WTC11 (cell line): ENCODE measurements around the gene LNX1. TPM values are rescaled to one million over a fixed set of nuclear protein-coding genes. Genes with fewer than 3 reads are reported as not detected.

Source experiments
- ATAC-seq: fragments of 200-7000 bp; cut with Tn5 transposase; 2 replicates; pipeline ENCODE4 v1.10.0; 2021; ENCODE audit warnings: mild to moderate bottlenecking, moderate library complexity
- CTCF ChIA-PET: fragments of 300-600 bp; sonication (Branson Sonifier 250); formaldehyde crosslinking; loops from one replicate; lab custom pipeline; 2021; ENCODE audit warnings: antibody characterized with exemption; lab: Charles Lee
- POLR2A ChIA-PET: fragments of 350-600 bp; sonication (Branson Sonifier 250); formaldehyde crosslinking; loops from one replicate; lab custom pipeline; 2021; ENCODE audit warnings: antibody characterized with exemption; lab: Charles Lee
- DNase-seq: peaks from one replicate; pipeline ENCODE4 v3.0.0; 2021; ENCODE audit warnings: low spot score
- H3K27ac Mint-ChIP-seq: 2 replicates; pipeline ENCODE4 v1.8.0; 2021; ENCODE audit warnings: mixed read lengths
- H3K27me3 Mint-ChIP-seq: 2 replicates; pipeline ENCODE4 v1.8.0; 2021; ENCODE audit warnings: low read depth, mild to moderate bottlenecking, moderate library complexity, mixed read lengths
- H3K36me3 Mint-ChIP-seq: 2 replicates; pipeline ENCODE4 v1.8.0; 2021; ENCODE audit warnings: mixed read lengths
- H3K4me1 Mint-ChIP-seq: 2 replicates; pipeline ENCODE4 v1.8.0; 2022; ENCODE audit warnings: mixed read lengths
- H3K4me3 Mint-ChIP-seq: 2 replicates; pipeline ENCODE4 v1.8.0; 2021; ENCODE audit warnings: mild to moderate bottlenecking, moderate library complexity, mixed read lengths
- H3K9me3 Mint-ChIP-seq: 2 replicates; pipeline ENCODE4 v1.8.0; 2021; ENCODE audit warnings: mixed read lengths
- CDX4 ChIP-seq: fragments of 250-450 bp; sonication (Bioruptor Pico); IDR thresholded peaks from 2 replicates; pipeline ENCODE4 v1.9.0; 2021; ENCODE audit warnings: moderate library complexity, mild to moderate bottlenecking, inconsistent platforms, borderline replicate concordance
- CREB1 ChIP-seq: sonication (generic); formaldehyde crosslinking; IDR thresholded peaks from 2 replicates; pipeline ENCODE4 v1.8.0; 2023; ENCODE audit warnings: mild to moderate bottlenecking, missing genetic modification reagents
- E2F5 ChIP-seq: sonication (generic); formaldehyde crosslinking; IDR thresholded peaks from 2 replicates; pipeline ENCODE4 v1.8.1; 2022; ENCODE audit warnings: mild to moderate bottlenecking, moderate library complexity, missing genetic modification reagents
- ERG ChIP-seq: fragments of 250-450 bp; sonication (Bioruptor Pico); IDR thresholded peaks from 2 replicates; pipeline ENCODE4 v1.8.0; 2021; ENCODE audit warnings: mild to moderate bottlenecking
- GABPB1 ChIP-seq: sonication (generic); formaldehyde crosslinking; IDR thresholded peaks from 2 replicates; pipeline ENCODE4 v1.8.1; 2023; ENCODE audit warnings: mild to moderate bottlenecking, missing genetic modification reagents
- HMGA2 ChIP-seq: fragments of 250-450 bp; sonication (Bioruptor Pico); IDR thresholded peaks from 2 replicates; pipeline ENCODE4 v1.4.0; 2021; ENCODE audit warnings: mild to moderate bottlenecking, moderate library complexity
- JUN ChIP-seq: sonication (generic); formaldehyde crosslinking; IDR thresholded peaks from 2 replicates; pipeline ENCODE4 v1.8.0; 2023; ENCODE audit warnings: mild to moderate bottlenecking, missing genetic modification reagents
- MLX ChIP-seq: sonication (generic); formaldehyde crosslinking; IDR thresholded peaks from 2 replicates; pipeline ENCODE4 v1.8.1; 2023; ENCODE audit warnings: mild to moderate bottlenecking, missing genetic modification reagents, moderate library complexity
- NR2C2 ChIP-seq: sonication (generic); formaldehyde crosslinking; IDR thresholded peaks from 2 replicates; pipeline ENCODE4 v1.8.0; 2022; ENCODE audit warnings: mild to moderate bottlenecking, missing genetic modification reagents
- OVOL2 ChIP-seq: fragments of 250-450 bp; sonication (Bioruptor Pico); IDR thresholded peaks from 2 replicates; pipeline ENCODE4 v1.9.0; 2021; ENCODE audit warnings: mild to moderate bottlenecking, borderline replicate concordance
- PRRX2 ChIP-seq: fragments of 250-450 bp; sonication (Bioruptor Pico); IDR thresholded peaks from 2 replicates; pipeline ENCODE4 v1.8.0; 2021; ENCODE audit warnings: mild to moderate bottlenecking
- SP1 ChIP-seq: sonication (generic); formaldehyde crosslinking; conservative IDR thresholded peaks from 2 replicates; pipeline ENCODE4 v1.8.1; 2022; ENCODE audit warnings: missing genetic modification reagents
- TEAD1 ChIP-seq: sonication (generic); formaldehyde crosslinking; IDR thresholded peaks from 2 replicates; pipeline ENCODE4 v1.8.0; 2022; ENCODE audit warnings: mild to moderate bottlenecking, missing genetic modification reagents
- TP53 ChIP-seq: sonication (generic); formaldehyde crosslinking; IDR thresholded peaks from 2 replicates; pipeline ENCODE4 v1.8.1; 2023; ENCODE audit warnings: mild to moderate bottlenecking, missing genetic modification reagents
- ZBTB21 ChIP-seq: sonication (generic); formaldehyde crosslinking; IDR thresholded peaks from 2 replicates; pipeline ENCODE4 v1.8.1; 2023; ENCODE audit warnings: mild to moderate bottlenecking, missing genetic modification reagents, borderline replicate concordance
- ZMAT4 ChIP-seq: fragments of 250-450 bp; sonication (Bioruptor Pico); IDR thresholded peaks from 2 replicates; pipeline ENCODE4 v1.9.0; 2021; ENCODE audit warnings: mild to moderate bottlenecking
- ZNF232 ChIP-seq: sonication (generic); formaldehyde crosslinking; IDR thresholded peaks from 2 replicates; pipeline ENCODE4 v1.8.0; 2022; ENCODE audit warnings: mild to moderate bottlenecking, missing genetic modification reagents
- ZNF396 ChIP-seq: fragments of 250-450 bp; sonication (Bioruptor Pico); IDR thresholded peaks from 2 replicates; pipeline ENCODE4 v1.8.0; 2021; ENCODE audit warnings: mild to moderate bottlenecking, moderate library complexity, borderline replicate concordance
- ZNF416 ChIP-seq: fragments of 250-450 bp; sonication (Bioruptor Pico); IDR thresholded peaks from 2 replicates; pipeline ENCODE4 v1.9.0; 2021; ENCODE audit warnings: mild to moderate bottlenecking, inconsistent platforms
- ZNF671 ChIP-seq: fragments of 250-450 bp; sonication (Bioruptor Pico); IDR thresholded peaks from 2 replicates; pipeline ENCODE4 v1.8.0; 2021; ENCODE audit warnings: mild to moderate bottlenecking
- total RNA-seq: library from RNA; stranded (reverse); gene quantifications from 3 replicates; pipeline ENCODE4 v1.2.3, GENCODE V29; 2021
- TF ChIP-seq, protein P1 (sequence below): sonication (generic); formaldehyde crosslinking; IDR thresholded peaks from 2 replicates; pipeline ENCODE4 v1.8.1; 2023; ENCODE audit warnings: mild to moderate bottlenecking, missing genetic modification reagents
- TF ChIP-seq, protein P2 (sequence below): sonication (generic); formaldehyde crosslinking; IDR thresholded peaks from 2 replicates; pipeline ENCODE4 v1.8.0; 2023; ENCODE audit warnings: missing genetic modification reagents
- TF ChIP-seq, protein P3 (sequence below): sonication (generic); formaldehyde crosslinking; IDR thresholded peaks from 2 replicates; pipeline ENCODE4 v1.8.1; 2023; ENCODE audit warnings: mild to moderate bottlenecking, moderate library complexity, missing genetic modification reagents
- TF ChIP-seq, protein P4 (sequence below): sonication (generic); formaldehyde crosslinking; conservative IDR thresholded peaks from 2 replicates; pipeline ENCODE4 v1.8.1; 2022; ENCODE audit warnings: mild to moderate bottlenecking, missing genetic modification reagents

Gene LNX1
- total RNA-seq, 1 experiment from 2014 or later = 5.9 TPM

DNA sequence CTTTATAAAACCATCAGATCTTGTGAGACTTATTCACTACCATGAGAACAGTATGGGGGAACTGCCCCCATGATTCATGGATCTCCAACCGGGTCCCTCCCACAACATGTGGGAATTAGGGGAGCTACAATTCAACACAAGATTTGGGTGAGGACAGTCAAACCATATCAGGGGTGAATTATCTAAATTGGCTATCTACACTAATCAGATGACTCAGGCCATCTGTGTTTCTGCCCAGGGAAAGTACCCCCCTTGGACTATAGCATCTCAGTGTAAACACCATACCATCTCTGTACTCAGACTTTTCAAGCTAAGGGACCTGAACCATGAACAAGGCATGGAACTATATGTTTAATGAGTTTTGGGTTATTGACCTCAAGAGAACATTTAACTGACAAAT, 76.8 kb downstream of the LNX1 start (continued):
- TF ChIP-seq, protein P1, sequence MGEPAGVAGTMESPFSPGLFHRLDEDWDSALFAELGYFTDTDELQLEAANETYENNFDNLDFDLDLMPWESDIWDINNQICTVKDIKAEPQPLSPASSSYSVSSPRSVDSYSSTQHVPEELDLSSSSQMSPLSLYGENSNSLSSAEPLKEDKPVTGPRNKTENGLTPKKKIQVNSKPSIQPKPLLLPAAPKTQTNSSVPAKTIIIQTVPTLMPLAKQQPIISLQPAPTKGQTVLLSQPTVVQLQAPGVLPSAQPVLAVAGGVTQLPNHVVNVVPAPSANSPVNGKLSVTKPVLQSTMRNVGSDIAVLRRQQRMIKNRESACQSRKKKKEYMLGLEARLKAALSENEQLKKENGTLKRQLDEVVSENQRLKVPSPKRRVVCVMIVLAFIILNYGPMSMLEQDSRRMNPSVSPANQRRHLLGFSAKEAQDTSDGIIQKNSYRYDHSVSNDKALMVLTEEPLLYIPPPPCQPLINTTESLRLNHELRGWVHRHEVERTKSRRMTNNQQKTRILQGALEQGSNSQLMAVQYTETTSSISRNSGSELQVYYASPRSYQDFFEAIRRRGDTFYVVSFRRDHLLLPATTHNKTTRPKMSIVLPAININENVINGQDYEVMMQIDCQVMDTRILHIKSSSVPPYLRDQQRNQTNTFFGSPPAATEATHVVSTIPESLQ (CRISPR knock-in tag) = no peak
- TF ChIP-seq, protein P2, sequence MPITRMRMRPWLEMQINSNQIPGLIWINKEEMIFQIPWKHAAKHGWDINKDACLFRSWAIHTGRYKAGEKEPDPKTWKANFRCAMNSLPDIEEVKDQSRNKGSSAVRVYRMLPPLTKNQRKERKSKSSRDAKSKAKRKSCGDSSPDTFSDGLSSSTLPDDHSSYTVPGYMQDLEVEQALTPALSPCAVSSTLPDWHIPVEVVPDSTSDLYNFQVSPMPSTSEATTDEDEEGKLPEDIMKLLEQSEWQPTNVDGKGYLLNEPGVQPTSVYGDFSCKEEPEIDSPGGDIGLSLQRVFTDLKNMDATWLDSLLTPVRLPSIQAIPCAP = no peak
- no peak for TF ChIP-seq GABPB1 (CRISPR knock-in tag)
- TF ChIP-seq, protein P3, sequence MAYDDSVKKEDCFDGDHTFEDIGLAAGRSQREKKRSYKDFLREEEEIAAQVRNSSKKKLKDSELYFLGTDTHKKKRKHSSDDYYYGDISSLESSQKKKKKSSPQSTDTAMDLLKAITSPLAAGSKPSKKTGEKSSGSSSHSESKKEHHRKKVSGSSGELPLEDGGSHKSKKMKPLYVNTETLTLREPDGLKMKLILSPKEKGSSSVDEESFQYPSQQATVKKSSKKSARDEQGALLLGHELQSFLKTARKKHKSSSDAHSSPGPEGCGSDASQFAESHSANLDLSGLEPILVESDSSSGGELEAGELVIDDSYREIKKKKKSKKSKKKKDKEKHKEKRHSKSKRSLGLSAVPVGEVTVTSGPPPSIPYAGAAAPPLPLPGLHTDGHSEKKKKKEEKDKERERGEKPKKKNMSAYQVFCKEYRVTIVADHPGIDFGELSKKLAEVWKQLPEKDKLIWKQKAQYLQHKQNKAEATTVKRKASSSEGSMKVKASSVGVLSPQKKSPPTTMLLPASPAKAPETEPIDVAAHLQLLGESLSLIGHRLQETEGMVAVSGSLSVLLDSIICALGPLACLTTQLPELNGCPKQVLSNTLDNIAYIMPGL (CRISPR knock-in tag) = no peak
- TF ChIP-seq PRRX2 (CRISPR knock-in tag) = no peak
- no peak for TF ChIP-seq ZNF671 (CRISPR knock-in tag)
- no peak for TF ChIP-seq SP1 (CRISPR knock-in tag)

GRCh38 chr4:53512608-53513007, 78.7 kb downstream of the LNX1 start:
- no peak overlapping the region for H3K27ac Mint-ChIP-seq
- POLR2A ChIA-PET = no interaction called here
- ATAC-seq = no peak
- no peaks in the 10 kb centered on the region; the same call in 1 of the 2 replicates for H3K4me1 Mint-ChIP-seq
- no peaks in the 10 kb centered on the region for H3K27me3 Mint-ChIP-seq
- no peak overlapping the region for H3K4me3 Mint-ChIP-seq
- H3K36me3 Mint-ChIP-seq = no peaks in the 10 kb centered on the region
- no peak for TF ChIP-seq ZBTB21 (CRISPR knock-in tag)
- TF ChIP-seq PRRX2 (CRISPR knock-in tag) = no peak
- no peak for TF ChIP-seq JUN (CRISPR knock-in tag)
- no peak for TF ChIP-seq E2F5
- TF ChIP-seq, all 79 proteins: peak for 0
- CTCF ChIA-PET = interaction anchor here (0.6 kb wide), 1 partner anchor 315 kb away, joined by 3 read pairs; no protein-coding TSS in a partner anchor
- no peaks in the 10 kb centered on the region; the same call in 1 of the 2 replicates for H3K9me3 Mint-ChIP-seq
- no peak for DNase-seq

DNA sequence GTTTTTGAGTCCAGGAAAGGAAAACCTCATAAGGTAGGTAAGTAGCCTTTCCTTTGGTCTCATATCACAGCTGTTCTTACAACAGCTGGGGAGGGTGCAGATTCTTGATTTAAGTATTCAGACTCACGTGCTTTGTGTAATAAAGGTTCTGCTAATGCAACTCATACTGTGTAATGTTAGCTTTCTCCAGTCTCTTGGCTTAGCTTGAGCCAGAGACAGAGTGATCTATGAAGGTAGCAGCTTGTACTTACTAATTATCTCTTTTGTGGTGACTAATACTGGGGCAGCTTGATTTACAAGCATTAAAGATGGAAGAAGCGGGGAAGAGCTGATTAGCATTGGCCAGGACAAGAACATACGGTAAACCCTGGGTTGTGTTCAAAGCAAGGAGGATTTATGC, 80.3 kb downstream of the LNX1 start:
- no peak overlapping the region for H3K4me3 Mint-ChIP-seq
- no peaks in the 10 kb centered on the region for H3K27me3 Mint-ChIP-seq
- DNase-seq = no peak
- POLR2A ChIA-PET = no interaction called here
- H3K36me3 Mint-ChIP-seq = no peaks in the 10 kb centered on the region
- H3K9me3 Mint-ChIP-seq = no peaks in the 10 kb centered on the region; the same call in 1 of the 2 replicates
- no peak overlapping the region for H3K27ac Mint-ChIP-seq
- CTCF ChIA-PET = interaction anchor here (0.8 kb wide), 1 partner anchor 723 kb away, joined by 3 read pairs; no protein-coding TSS in a partner anchor
- TF ChIP-seq HMGA2 (CRISPR knock-in tag) = no peak
- TF ChIP-seq TP53 = no peak
- no peak for TF ChIP-seq CREB1 (CRISPR knock-in tag)
- TF ChIP-seq NR2C2 = no peak
- no peak for TF ChIP-seq TEAD1 (CRISPR knock-in tag)
- TF ChIP-seq, protein P3 (CRISPR knock-in tag) = no peak
- no peak for TF ChIP-seq OVOL2 (CRISPR knock-in tag)
- TF ChIP-seq, protein P4, sequence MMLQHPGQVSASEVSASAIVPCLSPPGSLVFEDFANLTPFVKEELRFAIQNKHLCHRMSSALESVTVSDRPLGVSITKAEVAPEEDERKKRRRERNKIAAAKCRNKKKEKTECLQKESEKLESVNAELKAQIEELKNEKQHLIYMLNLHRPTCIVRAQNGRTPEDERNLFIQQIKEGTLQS (CRISPR knock-in tag) = no peak
- no peak for TF ChIP-seq ZMAT4
- no peak for TF ChIP-seq ZNF671 (CRISPR knock-in tag)
- no peak for TF ChIP-seq JUN (CRISPR knock-in tag)
- no peak for TF ChIP-seq ZNF416 (CRISPR knock-in tag)
- no peak for TF ChIP-seq MLX
- no peak for TF ChIP-seq ERG (CRISPR knock-in tag)
- no peak for TF ChIP-seq CDX4 (CRISPR knock-in tag)
- TF ChIP-seq ZNF396 (CRISPR knock-in tag) = no peak
- TF ChIP-seq ZNF232 = no peak
- ATAC-seq = no peak
- no peaks in the 10 kb centered on the region for H3K4me1 Mint-ChIP-seq
